ENCODE measurements around the gene IYD.

Gene IYD

GRCh38 chr6:150394899-150395295 lies 26.1 kb downstream of the IYD start:
- no peak overlapping the region for H3K4me3 ChIP-seq (ENCODE audit: low read depth, low read length)
- H3K4me1 ChIP-seq (ENCODE audit: control insufficient read depth, insufficient read depth, low read length, unreplicated experiment): no peaks in the 10 kb centered on the region
- no peaks in the 10 kb centered on the region for H3K36me3 ChIP-seq (ENCODE audit: insufficient read depth, low read length)
- H3K79me2 ChIP-seq (ENCODE audit: control insufficient read depth, insufficient read depth, low read length, unreplicated experiment): no peaks in the 10 kb centered on the region
- H3K27me3 ChIP-seq (ENCODE audit: insufficient read depth, low read length): 0 out of 2 replicates have a peak, but pooled peaks cover 4% of the 10 kb centered on the region
- H3K27ac ChIP-seq (ENCODE audit: low read depth, low read length): no peak overlapping the region
- no peak overlapping the region for H2AFZ ChIP-seq (ENCODE audit: low read length, unreplicated experiment)

DNA sequence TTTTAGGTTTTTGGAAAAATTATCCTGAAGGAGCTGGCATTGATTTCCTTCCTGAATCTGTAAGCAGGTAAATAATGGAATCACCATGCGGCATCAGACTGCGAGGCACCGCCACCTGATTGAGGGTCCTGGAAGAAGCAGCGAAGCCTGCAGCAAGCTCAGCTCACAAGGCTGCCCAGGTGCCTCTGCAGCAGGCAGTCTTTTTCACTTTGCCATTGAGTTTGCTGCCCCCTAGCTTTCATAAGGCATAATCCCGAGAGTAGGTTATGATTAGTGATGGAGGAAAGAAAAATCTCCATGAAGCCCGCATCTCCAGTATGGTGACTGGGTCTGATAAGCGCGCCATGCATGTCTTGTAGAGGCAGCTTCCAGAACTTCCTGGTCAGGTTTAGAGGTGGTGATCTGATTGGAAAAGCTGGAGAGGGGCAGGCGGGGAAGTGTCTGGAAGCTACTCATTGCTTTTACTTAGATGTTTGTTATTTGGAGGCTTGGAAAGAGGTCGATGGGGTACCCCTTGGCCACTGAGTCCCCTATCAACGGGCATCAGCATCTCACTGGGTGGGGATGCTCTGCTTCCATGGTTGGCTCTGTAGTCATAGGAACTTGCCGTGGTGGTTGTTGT lies 26.7 kb downstream of the IYD start:
- 0 out of 2 replicates have a peak, but pooled peaks cover 4% of the 10 kb centered on the region for H3K27me3 ChIP-seq (ENCODE audit: insufficient read depth, low read length)
- H3K36me3 ChIP-seq (ENCODE audit: insufficient read depth, low read length): no peaks in the 10 kb centered on the region
- no peak overlapping the region for H3K4me3 ChIP-seq (ENCODE audit: low read depth, low read length)
- no peaks in the 10 kb centered on the region for H3K4me1 ChIP-seq (ENCODE audit: control insufficient read depth, insufficient read depth, low read length, unreplicated experiment)
- H3K79me2 ChIP-seq (ENCODE audit: control insufficient read depth, insufficient read depth, low read length, unreplicated experiment): no peaks in the 10 kb centered on the region
- no peak overlapping the region for H2AFZ ChIP-seq (ENCODE audit: low read length, unreplicated experiment)
- H3K27ac ChIP-seq (ENCODE audit: low read depth, low read length): no peak overlapping the region

DNA sequence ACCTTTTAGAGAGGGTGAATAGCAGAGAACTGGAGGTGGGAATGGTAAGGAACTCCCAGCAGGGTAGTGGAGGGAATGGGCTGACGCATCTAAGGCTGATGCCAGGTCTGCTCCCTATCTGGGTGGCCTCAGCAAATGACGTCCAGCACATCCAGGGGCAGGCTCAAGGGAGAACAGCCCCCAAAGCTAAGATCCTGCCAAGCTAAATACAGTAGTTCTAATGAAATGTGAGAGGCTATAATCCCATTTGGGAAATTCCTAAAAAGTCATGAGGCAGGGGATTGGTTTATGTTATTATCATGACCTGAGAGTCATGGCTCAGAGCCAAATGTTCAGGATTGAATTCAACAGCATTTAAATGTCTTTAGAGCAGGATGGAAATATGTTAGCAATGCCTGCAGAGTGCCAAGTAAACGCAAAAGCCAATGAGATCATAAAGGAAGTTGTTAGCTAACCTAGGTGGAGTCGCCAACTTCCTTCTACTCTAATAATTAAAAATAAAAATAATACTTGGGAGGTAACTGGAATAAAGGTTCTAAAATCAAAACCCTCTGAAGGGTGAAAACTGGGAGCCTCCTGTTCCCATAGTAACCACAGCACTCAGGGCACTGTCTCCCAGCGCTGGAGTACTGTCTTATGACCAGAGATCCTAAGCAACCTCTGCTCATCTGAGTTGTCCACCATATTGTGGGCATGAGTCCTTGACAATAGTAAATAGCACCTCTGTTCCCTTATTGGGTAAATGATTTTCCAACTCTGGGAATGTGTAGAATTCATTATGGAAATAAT lies 34.8 kb downstream of the IYD start:
- Histone ChIP-seq H2AFZ (ENCODE audit: low read length, unreplicated experiment) (no peak overlapping the region), H3K79me2 (ENCODE audit: control insufficient read depth, insufficient read depth, low read length, unreplicated experiment) (no peaks in the 10 kb centered on the region), H3K4me1 (ENCODE audit: control insufficient read depth, insufficient read depth, low read length, unreplicated experiment) (peaks cover 22% of the 10 kb centered on the region), H3K27me3 (ENCODE audit: insufficient read depth, low read length) (no peaks in the 10 kb centered on the region), H3K4me3 (ENCODE audit: low read depth, low read length) (no peak overlapping the region), H3K36me3 (ENCODE audit: insufficient read depth, low read length) (no peaks in the 10 kb centered on the region), H3K27ac (ENCODE audit: low read depth, low read length) (peak overlapping the region; percentile 59)

GRCh38 chr6:150406948-150407347 lies 38.1 kb downstream of the IYD start:
- no peaks in the 10 kb centered on the region for H3K79me2 ChIP-seq (ENCODE audit: control insufficient read depth, insufficient read depth, low read length, unreplicated experiment)
- H3K27ac ChIP-seq (ENCODE audit: low read depth, low read length): no peak overlapping the region
- H3K36me3 ChIP-seq (ENCODE audit: insufficient read depth, low read length): no peaks in the 10 kb centered on the region
- peaks cover 51% of the 10 kb centered on the region for H3K4me1 ChIP-seq (ENCODE audit: control insufficient read depth, insufficient read depth, low read length, unreplicated experiment)
- H2AFZ ChIP-seq (ENCODE audit: low read length, unreplicated experiment): no peak overlapping the region
- H3K27me3 ChIP-seq (ENCODE audit: insufficient read depth, low read length): no peaks in the 10 kb centered on the region
- no peak overlapping the region for H3K4me3 ChIP-seq (ENCODE audit: low read depth, low read length)

DNA sequence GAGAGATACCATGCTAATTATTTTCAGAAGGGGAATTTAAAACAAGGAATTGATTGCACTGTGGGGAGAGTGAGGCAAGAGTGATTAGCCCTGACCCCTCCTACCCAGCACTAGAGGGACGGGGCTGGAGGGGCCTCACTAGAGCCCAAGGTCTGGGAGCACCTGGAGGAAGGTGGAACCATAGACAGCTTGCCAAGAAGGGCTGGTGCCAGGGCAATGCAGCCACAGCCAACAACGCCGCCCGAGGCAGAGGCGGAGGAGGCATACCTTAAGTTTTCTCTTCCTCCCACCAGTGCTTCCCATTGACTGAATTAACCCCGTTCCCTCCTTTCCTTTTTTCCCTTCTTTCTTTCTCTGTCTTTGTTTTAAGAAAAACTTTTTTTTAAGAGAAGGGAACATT lies 40.0 kb downstream of the IYD start:
- Histone ChIP-seq H3K27ac (ENCODE audit: low read depth, low read length) (no peak overlapping the region), H3K36me3 (ENCODE audit: insufficient read depth, low read length) (no peaks in the 10 kb centered on the region), H3K27me3 (ENCODE audit: insufficient read depth, low read length) (no peaks in the 10 kb centered on the region), H3K4me1 (ENCODE audit: control insufficient read depth, insufficient read depth, low read length, unreplicated experiment) (peaks cover 47% of the 10 kb centered on the region), H3K79me2 (ENCODE audit: control insufficient read depth, insufficient read depth, low read length, unreplicated experiment) (no peaks in the 10 kb centered on the region), H3K4me3 (ENCODE audit: low read depth, low read length) (no peak overlapping the region), H2AFZ (ENCODE audit: low read length, unreplicated experiment) (no peak overlapping the region)

DNA sequence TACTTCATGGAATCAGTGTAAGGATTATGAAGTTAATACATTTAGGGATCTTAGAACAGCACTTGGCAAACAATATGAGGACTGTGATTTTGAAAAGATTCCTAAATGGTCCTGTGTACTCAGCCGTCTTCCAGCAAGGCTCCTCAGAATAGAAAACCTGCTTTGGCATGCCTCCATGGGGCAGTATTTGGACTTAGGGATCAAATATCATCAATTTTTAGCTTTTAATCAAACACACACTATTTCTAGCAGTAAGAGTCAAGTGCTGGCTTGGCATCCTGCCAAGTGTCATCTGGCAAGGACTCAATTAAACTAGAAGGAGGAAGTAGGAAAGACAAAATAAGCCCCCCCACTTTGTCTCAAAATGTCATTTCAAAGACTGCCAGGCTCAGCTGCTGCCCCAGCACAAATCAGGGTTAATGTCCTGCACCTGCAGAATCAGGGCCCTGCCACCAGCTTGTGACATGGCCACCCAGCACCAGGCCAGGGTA lies 40.8 kb downstream of the IYD start:
- no peak overlapping the region for H3K4me3 ChIP-seq (ENCODE audit: low read depth, low read length)
- peaks cover 42% of the 10 kb centered on the region for H3K4me1 ChIP-seq (ENCODE audit: control insufficient read depth, insufficient read depth, low read length, unreplicated experiment)
- H3K36me3 ChIP-seq (ENCODE audit: insufficient read depth, low read length): no peaks in the 10 kb centered on the region
- H3K79me2 ChIP-seq (ENCODE audit: control insufficient read depth, insufficient read depth, low read length, unreplicated experiment): no peaks in the 10 kb centered on the region
- no peak overlapping the region for H2AFZ ChIP-seq (ENCODE audit: low read length, unreplicated experiment)
- no peak overlapping the region for H3K27ac ChIP-seq (ENCODE audit: low read depth, low read length)
- no peaks in the 10 kb centered on the region for H3K27me3 ChIP-seq (ENCODE audit: insufficient read depth, low read length)

- H3K36me3 ChIP-seq (ENCODE audit: insufficient read depth, low read length): no peaks in the 10 kb centered on the region
- no peak overlapping the region for H2AFZ ChIP-seq (ENCODE audit: low read length, unreplicated experiment)
- H3K4me3 ChIP-seq (ENCODE audit: low read depth, low read length): no peak overlapping the region
- no peaks in the 10 kb centered on the region for H3K27me3 ChIP-seq (ENCODE audit: insufficient read depth, low read length)
- no peak overlapping the region for H3K27ac ChIP-seq (ENCODE audit: low read depth, low read length)
- peaks cover 42% of the 10 kb centered on the region for H3K4me1 ChIP-seq (ENCODE audit: control insufficient read depth, insufficient read depth, low read length, unreplicated experiment)
- no peaks in the 10 kb centered on the region for H3K79me2 ChIP-seq (ENCODE audit: control insufficient read depth, insufficient read depth, low read length, unreplicated experiment)
These were observed 41.6 kb downstream of the IYD start for GRCh38 chr6:150410399-150410798.

DNA sequence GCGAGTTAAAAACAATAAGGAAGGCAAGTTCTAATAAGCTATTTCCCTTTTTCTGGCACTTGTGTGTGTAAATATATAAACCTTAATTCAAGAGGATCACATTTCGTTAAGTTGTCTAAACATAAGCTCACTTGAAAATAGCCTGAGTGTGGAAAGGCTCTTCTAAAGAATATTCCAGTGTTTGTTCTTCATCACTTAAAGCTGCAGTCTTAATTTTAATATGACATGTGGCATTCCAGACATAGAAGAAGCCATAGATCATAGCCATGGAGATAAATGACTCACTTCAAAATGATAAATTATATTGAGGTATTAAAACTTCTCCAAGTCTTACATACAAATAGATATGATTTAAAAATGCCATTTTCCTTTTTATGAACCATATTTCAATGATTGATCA lies 42.1 kb downstream of the IYD start:
- Histone ChIP-seq H3K79me2 (ENCODE audit: control insufficient read depth, insufficient read depth, low read length, unreplicated experiment) (no peaks in the 10 kb centered on the region), H3K27me3 (ENCODE audit: insufficient read depth, low read length) (no peaks in the 10 kb centered on the region), H3K4me1 (ENCODE audit: control insufficient read depth, insufficient read depth, low read length, unreplicated experiment) (peaks cover 42% of the 10 kb centered on the region), H3K36me3 (ENCODE audit: insufficient read depth, low read length) (no peaks in the 10 kb centered on the region), H3K4me3 (ENCODE audit: low read depth, low read length) (no peak overlapping the region), H3K27ac (ENCODE audit: low read depth, low read length) (no peak overlapping the region), H2AFZ (ENCODE audit: low read length, unreplicated experiment) (no peak overlapping the region)

GRCh38 chr6:150412221-150412620 lies 43.4 kb downstream of the IYD start:
- no peaks in the 10 kb centered on the region for H3K36me3 ChIP-seq (ENCODE audit: insufficient read depth, low read length)
- peaks cover 33% of the 10 kb centered on the region for H3K4me1 ChIP-seq (ENCODE audit: control insufficient read depth, insufficient read depth, low read length, unreplicated experiment)
- no peak overlapping the region for H3K4me3 ChIP-seq (ENCODE audit: low read depth, low read length)
- no peaks in the 10 kb centered on the region for H3K79me2 ChIP-seq (ENCODE audit: control insufficient read depth, insufficient read depth, low read length, unreplicated experiment)
- H2AFZ ChIP-seq (ENCODE audit: low read length, unreplicated experiment): no peak overlapping the region
- H3K27me3 ChIP-seq (ENCODE audit: insufficient read depth, low read length): no peaks in the 10 kb centered on the region
- no peak overlapping the region for H3K27ac ChIP-seq (ENCODE audit: low read depth, low read length)

DNA sequence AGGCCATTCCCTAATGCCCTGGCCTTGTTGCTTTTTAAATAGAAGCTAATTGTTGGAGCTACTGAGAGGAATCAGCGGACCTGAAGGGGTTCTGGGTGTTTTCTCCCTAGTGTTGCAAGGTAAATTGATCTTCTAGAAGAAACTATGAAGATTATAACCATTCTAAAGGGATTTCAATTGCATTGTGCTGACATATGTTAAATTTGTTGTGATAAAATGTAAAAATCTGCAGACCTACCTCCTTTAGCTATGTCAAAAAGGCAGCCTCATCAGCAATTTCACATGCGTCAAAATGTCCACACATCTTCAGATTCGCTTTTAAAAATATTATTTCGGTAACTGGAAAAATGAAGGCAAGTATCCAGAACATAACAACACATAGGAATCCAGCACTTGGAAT lies 44.4 kb downstream of the IYD start:
- no peaks in the 10 kb centered on the region for H3K36me3 ChIP-seq (ENCODE audit: insufficient read depth, low read length)
- no peak overlapping the region for H3K4me3 ChIP-seq (ENCODE audit: low read depth, low read length)
- no peaks in the 10 kb centered on the region for H3K79me2 ChIP-seq (ENCODE audit: control insufficient read depth, insufficient read depth, low read length, unreplicated experiment)
- H3K27ac ChIP-seq (ENCODE audit: low read depth, low read length): no peak overlapping the region
- peaks cover 39% of the 10 kb centered on the region for H3K4me1 ChIP-seq (ENCODE audit: control insufficient read depth, insufficient read depth, low read length, unreplicated experiment)
- no peak overlapping the region for H2AFZ ChIP-seq (ENCODE audit: low read length, unreplicated experiment)
- no peaks in the 10 kb centered on the region for H3K27me3 ChIP-seq (ENCODE audit: insufficient read depth, low read length)

- Histone ChIP-seq H3K27ac (ENCODE audit: low read depth, low read length) (no peak overlapping the region), H3K79me2 (ENCODE audit: control insufficient read depth, insufficient read depth, low read length, unreplicated experiment) (no peaks in the 10 kb centered on the region), H2AFZ (ENCODE audit: low read length, unreplicated experiment) (no peak overlapping the region), H3K4me3 (ENCODE audit: low read depth, low read length) (no peak overlapping the region), H3K36me3 (ENCODE audit: insufficient read depth, low read length) (no peaks in the 10 kb centered on the region), H3K4me1 (ENCODE audit: control insufficient read depth, insufficient read depth, low read length, unreplicated experiment) (peaks cover 39% of the 10 kb centered on the region), H3K27me3 (ENCODE audit: insufficient read depth, low read length) (no peaks in the 10 kb centered on the region)
These were observed 45.0 kb downstream of the IYD start for GRCh38 chr6:150413781-150414281.

Data from ACC112 (cell line).